ENCODE results near the gene SETD6.

The SETD6 gene

GRCh38 chr16:58516768-58517107 is 1.4 kb downstream of the SETD6 start:
- no peak overlapping the region for H2AFZ ChIP-seq (ENCODE audit: low read length)
- no peak overlapping the region for H3K4me3 ChIP-seq (ENCODE audit: low read length, poor library complexity, severe bottlenecking)
- no peaks in the 10 kb centered on the region for H3K9me3 ChIP-seq (ENCODE audit: insufficient read depth, low read depth, low read length)
- no peak overlapping the region for H3K4me2 ChIP-seq (ENCODE audit: low read depth, low read length, poor library complexity, severe bottlenecking)
- no peaks in the 10 kb centered on the region for H3K27me3 ChIP-seq (ENCODE audit: insufficient read depth, low read length, poor library complexity, severe bottlenecking)
- no peaks in the 10 kb centered on the region for H3F3A ChIP-seq (ENCODE audit: low read depth)
- H3K79me2 ChIP-seq (ENCODE audit: insufficient read depth, low read length) = no peaks in the 10 kb centered on the region
- H3K4me1 ChIP-seq (ENCODE audit: insufficient read depth, low read length, poor library complexity, severe bottlenecking) = no peaks in the 10 kb centered on the region
- H3K9ac ChIP-seq (ENCODE audit: low read depth, low read length, poor library complexity, severe bottlenecking) = no peak overlapping the region
- peaks cover 63% of the 10 kb centered on the region for H3K36me3 ChIP-seq (ENCODE audit: insufficient read depth, low read length)
- H3K9me2 ChIP-seq (replicated peaks; ENCODE audit: low read depth, low read length) = no peaks in the 10 kb centered on the region
- TF ChIP-seq EZH2phosphoT487 (IDR thresholded peaks at IDR 0.05; ENCODE audit: borderline replicate concordance) (no peak), CTCF (conservative IDR thresholded peaks at IDR 0.05; ENCODE audit: low read length) (no peak)
- no peaks in the 10 kb centered on the region for H4K20me1 ChIP-seq (ENCODE audit: insufficient read depth, low read length, poor library complexity, severe bottlenecking)

GRCh38 chr16:58518083-58518979 is 3.0 kb downstream of the SETD6 start:
- no peaks in the 10 kb centered on the region for H3F3A ChIP-seq (ENCODE audit: low read depth)
- no peak overlapping the region for H3K4me3 ChIP-seq (ENCODE audit: low read length, poor library complexity, severe bottlenecking)
- H3K9ac ChIP-seq (ENCODE audit: low read depth, low read length, poor library complexity, severe bottlenecking) = no peak overlapping the region
- H3K9me2 ChIP-seq (replicated peaks; ENCODE audit: low read depth, low read length) = no peaks in the 10 kb centered on the region
- H3K4me2 ChIP-seq (ENCODE audit: low read depth, low read length, poor library complexity, severe bottlenecking) = no peak overlapping the region
- H3K79me2 ChIP-seq (ENCODE audit: insufficient read depth, low read length) = no peaks in the 10 kb centered on the region
- no peak overlapping the region for H2AFZ ChIP-seq (ENCODE audit: low read length)
- no peaks in the 10 kb centered on the region for H3K9me3 ChIP-seq (ENCODE audit: insufficient read depth, low read depth, low read length)
- TF ChIP-seq EZH2phosphoT487 (IDR thresholded peaks at IDR 0.05; ENCODE audit: borderline replicate concordance) (no peak), CTCF (conservative IDR thresholded peaks at IDR 0.05; ENCODE audit: low read length) (no peak)
- no peaks in the 10 kb centered on the region for H3K27me3 ChIP-seq (ENCODE audit: insufficient read depth, low read length, poor library complexity, severe bottlenecking)
- H3K4me1 ChIP-seq (ENCODE audit: insufficient read depth, low read length, poor library complexity, severe bottlenecking) = no peaks in the 10 kb centered on the region
- H3K36me3 ChIP-seq (ENCODE audit: insufficient read depth, low read length) = peaks cover 78% of the 10 kb centered on the region
- H4K20me1 ChIP-seq (ENCODE audit: insufficient read depth, low read length, poor library complexity, severe bottlenecking) = no peaks in the 10 kb centered on the region

- Histone ChIP-seq H2AFZ (ENCODE audit: low read length) (no peak overlapping the region), H3K27me3 (ENCODE audit: insufficient read depth, low read length, poor library complexity, severe bottlenecking) (no peaks in the 10 kb centered on the region), H3K79me2 (ENCODE audit: insufficient read depth, low read length) (no peaks in the 10 kb centered on the region), H3K4me3 (ENCODE audit: low read length, poor library complexity, severe bottlenecking) (no peak overlapping the region), H3K9me3 (ENCODE audit: insufficient read depth, low read depth, low read length) (no peaks in the 10 kb centered on the region), H4K20me1 (ENCODE audit: insufficient read depth, low read length, poor library complexity, severe bottlenecking) (no peaks in the 10 kb centered on the region), H3F3A (ENCODE audit: low read depth) (no peaks in the 10 kb centered on the region), H3K9me2 (replicated peaks; ENCODE audit: low read depth, low read length) (no peaks in the 10 kb centered on the region), H3K4me1 (ENCODE audit: insufficient read depth, low read length, poor library complexity, severe bottlenecking) (no peaks in the 10 kb centered on the region), H3K36me3 (ENCODE audit: insufficient read depth, low read length) (peaks cover 84% of the 10 kb centered on the region), H3K9ac (ENCODE audit: low read depth, low read length, poor library complexity, severe bottlenecking) (no peak overlapping the region), H3K4me2 (ENCODE audit: low read depth, low read length, poor library complexity, severe bottlenecking) (no peak overlapping the region)
- TF ChIP-seq CTCF (conservative IDR thresholded peaks at IDR 0.05; ENCODE audit: low read length) (no peak), EZH2phosphoT487 (IDR thresholded peaks at IDR 0.05; ENCODE audit: borderline replicate concordance) (no peak)
These were observed 3.7 kb downstream of the SETD6 start for GRCh38 chr16:58518980-58519368.

Measured in Loucy (cell line).